Parathyroid adenoma (tissue), 2 donors: ENCODE measurements around the gene NAALADL2.

ENCODE experiments used
- H2AFZ ChIP-seq: fragments of 300-600 bp; sonication (generic); one replicate; pipeline ENCODE4 v1.7.0; 2017; ENCODE audit warnings: antibody characterized with exemption, mild to moderate bottlenecking
- H3K27ac ChIP-seq: fragments of 300-600 bp; sonication (generic); one replicate; pipeline ENCODE4 v1.7.0; 2017
- H3K27me3 ChIP-seq: fragments of 300-600 bp; sonication (generic); one replicate; pipeline ENCODE4 v1.7.0; 2017; ENCODE audit warnings: low read length; ENCODE audit not compliant: control insufficient read depth, insufficient read depth
- H3K36me3 ChIP-seq: fragments of 300-600 bp; sonication (generic); one replicate; pipeline ENCODE4 v1.7.0; 2017; ENCODE audit warnings: low read length; ENCODE audit not compliant: control insufficient read depth, insufficient read depth
- H3K4me1 ChIP-seq: fragments of 300-600 bp; sonication (generic); one replicate; pipeline ENCODE4 v1.7.0; 2017; ENCODE audit warnings: control low read depth
- H3K4me2 ChIP-seq: fragments of 300-600 bp; sonication (generic); one replicate; pipeline ENCODE4 v1.7.0; 2017; ENCODE audit warnings: low read length
- H3K4me3 ChIP-seq: fragments of 300-600 bp; sonication (generic); one replicate; pipeline ENCODE4 v1.7.0; 2017; ENCODE audit warnings: low read depth, low read length
- H3K79me2 ChIP-seq: fragments of 300-600 bp; sonication (generic); one replicate; pipeline ENCODE4 v1.7.0; 2017; ENCODE audit warnings: control low read depth
- H3K9ac ChIP-seq: fragments of 300-600 bp; sonication (generic); one replicate; pipeline ENCODE4 v1.7.0; 2017; ENCODE audit warnings: mild to moderate bottlenecking
- H3K9me3 ChIP-seq: fragments of 300-600 bp; sonication (generic); one replicate; pipeline ENCODE4 v1.7.0; 2017; ENCODE audit warnings: low read length; ENCODE audit not compliant: control insufficient read depth
- CTCF ChIP-seq: fragments of 300-600 bp; sonication (generic); IDR thresholded peaks from one replicate; pipeline ENCODE4 v1.7.0; 2017; ENCODE audit warnings: antibody characterized with exemption, mild to moderate bottlenecking
- donor health status: primary hyperparathyroidism.

The NAALADL2 gene

GRCh38 chr3:174957551-174958001 lies 98.4 kb downstream of the NAALADL2 start:
- no peak for TF ChIP-seq CTCF
- Histone ChIP-seq H3K79me2 (no peaks in the 10 kb centered on the region), H3K4me3 (no peak overlapping the region), H3K27me3 (no peaks in the 10 kb centered on the region), H3K27ac (no peak overlapping the region), H3K36me3 (no peaks in the 10 kb centered on the region), H3K4me1 (no peaks in the 10 kb centered on the region), H3K9me3 (no peaks in the 10 kb centered on the region), H3K4me2 (no peak overlapping the region), H2AFZ (no peak overlapping the region), H3K9ac (no peak overlapping the region)

GRCh38 chr3:174958671-174959328 lies 99.7 kb downstream of the NAALADL2 start:
- Histone ChIP-seq H3K79me2 (no peaks in the 10 kb centered on the region), H3K36me3 (no peaks in the 10 kb centered on the region), H2AFZ (no peak overlapping the region), H3K27me3 (no peaks in the 10 kb centered on the region), H3K9me3 (no peaks in the 10 kb centered on the region), H3K4me1 (no peaks in the 10 kb centered on the region), H3K4me3 (no peak overlapping the region), H3K4me2 (no peak overlapping the region), H3K27ac (no peak overlapping the region), H3K9ac (no peak overlapping the region)
- no peak for TF ChIP-seq CTCF

GRCh38 chr3:174959556-174960065 lies 100.5 kb downstream of the NAALADL2 start:
- Histone ChIP-seq H2AFZ (no peak overlapping the region), H3K4me2 (no peak overlapping the region), H3K9me3 (no peaks in the 10 kb centered on the region), H3K79me2 (no peaks in the 10 kb centered on the region), H3K4me3 (no peak overlapping the region), H3K9ac (no peak overlapping the region), H3K4me1 (no peaks in the 10 kb centered on the region), H3K36me3 (no peaks in the 10 kb centered on the region), H3K27ac (no peak overlapping the region), H3K27me3 (no peaks in the 10 kb centered on the region)
- no peak for TF ChIP-seq CTCF

- no peaks in the 10 kb centered on the region for H3K79me2 ChIP-seq
- H3K4me3 ChIP-seq = no peak overlapping the region
- no peak overlapping the region for H3K27ac ChIP-seq
- no peak for TF ChIP-seq CTCF
- no peaks in the 10 kb centered on the region for H3K4me1 ChIP-seq
- H3K36me3 ChIP-seq = no peaks in the 10 kb centered on the region
- H3K4me2 ChIP-seq = no peak overlapping the region
- no peaks in the 10 kb centered on the region for H3K27me3 ChIP-seq
- H3K9me3 ChIP-seq = no peaks in the 10 kb centered on the region
- no peak overlapping the region for H2AFZ ChIP-seq
- H3K9ac ChIP-seq = no peak overlapping the region
Measured at GRCh38 chr3:174960898-174961297, 101.8 kb downstream of the NAALADL2 start.

- H3K4me3 ChIP-seq = no peak overlapping the region
- no peaks in the 10 kb centered on the region for H3K9me3 ChIP-seq
- no peaks in the 10 kb centered on the region for H3K36me3 ChIP-seq
- H3K4me1 ChIP-seq = no peaks in the 10 kb centered on the region
- H3K27ac ChIP-seq = no peak overlapping the region
- H3K4me2 ChIP-seq = no peak overlapping the region
- H3K79me2 ChIP-seq = no peaks in the 10 kb centered on the region
- no peaks in the 10 kb centered on the region for H3K27me3 ChIP-seq
- no peak overlapping the region for H3K9ac ChIP-seq
- no peak overlapping the region for H2AFZ ChIP-seq
- TF ChIP-seq CTCF = no peak
Measured at GRCh38 chr3:174973465-174973864, 114.3 kb downstream of the NAALADL2 start.
